NCI-H2081 treated with DMSO at 0.1 percent for 48 hours (cell line): ENCODE results near the gene IL5RA.

Experiments used
- DNase-seq: peaks from one replicate; lab custom pipeline; 2025; lab: John Stamatoyannopoulos, UW

IL5RA gene

DNA sequence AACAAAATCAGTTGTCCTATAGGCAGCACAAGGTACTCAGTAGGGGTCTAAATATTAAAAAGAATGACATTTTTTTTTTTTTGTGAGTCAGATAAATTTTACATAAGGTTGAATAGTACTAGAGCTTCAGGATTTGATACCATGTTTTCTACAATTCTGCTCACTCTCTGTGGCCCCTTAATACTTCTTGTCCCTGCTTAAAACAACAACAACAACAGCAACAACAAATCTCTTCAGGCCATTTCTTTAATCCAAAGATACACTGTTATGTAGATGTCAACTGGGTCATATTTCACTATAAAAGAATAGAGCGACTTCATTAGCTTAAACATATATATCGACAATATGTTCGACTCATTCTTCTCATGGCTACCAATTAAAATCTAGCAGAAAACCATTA, 3.0 kb downstream of the IL5RA start:
- no peak for DNase-seq

- DNase-seq: no peak
Observed at GRCh38 chr3:3105815-3106214, 4.4 kb downstream of the IL5RA start.

DNA sequence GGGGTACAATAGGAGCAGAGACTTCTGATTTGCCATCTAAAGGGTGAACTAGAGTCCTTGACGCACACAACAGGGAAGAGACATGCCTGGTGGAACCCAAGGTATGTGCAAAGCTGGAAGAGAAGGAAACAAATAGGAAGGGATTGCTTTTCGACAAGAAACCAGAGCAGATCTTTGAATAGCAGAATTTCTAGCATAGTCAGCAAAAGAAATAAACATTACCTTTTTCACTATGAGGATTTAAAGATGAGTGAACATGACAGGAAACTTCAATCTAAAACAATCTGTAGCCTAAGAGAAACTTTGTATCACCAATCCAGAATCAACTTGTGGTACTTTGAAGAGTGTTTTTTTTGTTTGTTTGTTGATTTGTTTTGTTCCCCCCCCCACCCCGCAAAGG, 4.9 kb downstream of the IL5RA start:
- no peak for DNase-seq

GRCh38 chr3:3102751-3103150, 7.4 kb downstream of the IL5RA start:
- no peak for DNase-seq

DNA sequence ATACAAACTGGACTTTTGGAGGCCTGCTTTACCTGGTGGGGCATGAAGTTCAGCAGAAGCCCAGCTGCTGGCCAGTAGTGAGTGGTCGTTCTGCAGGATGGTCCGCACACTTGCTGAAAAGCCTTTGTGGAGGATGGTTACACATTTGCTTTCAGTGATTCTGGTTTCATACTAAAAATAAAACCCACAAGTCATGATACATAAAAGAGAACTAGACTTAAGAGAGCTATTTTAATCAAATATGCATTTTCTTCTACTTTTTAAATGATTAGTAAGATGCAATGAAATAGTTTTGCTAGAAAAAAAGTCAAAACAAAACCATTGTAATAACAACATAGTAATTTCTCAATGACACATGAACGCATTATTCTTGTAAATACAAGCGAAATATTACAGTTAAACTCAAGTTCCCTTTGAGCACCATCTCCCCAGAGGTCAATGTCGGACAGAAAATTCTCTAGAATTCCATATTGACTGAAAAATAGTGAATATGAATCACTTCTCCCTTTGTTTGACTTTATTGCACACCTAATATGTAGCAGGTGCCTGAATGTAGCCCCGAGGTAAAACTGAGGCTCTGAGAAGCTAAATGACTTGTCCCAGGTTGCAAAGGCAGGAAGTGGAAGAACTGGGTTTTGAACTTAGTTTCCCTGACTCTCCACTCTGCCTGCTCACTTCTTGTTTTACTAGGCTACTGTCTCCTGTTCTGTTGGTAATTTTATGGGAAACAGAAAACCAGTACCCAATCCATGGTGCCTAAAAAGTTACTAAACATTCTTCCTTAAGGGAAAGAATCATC, 8.3 kb downstream of the IL5RA start:
- no peak for DNase-seq

DNA sequence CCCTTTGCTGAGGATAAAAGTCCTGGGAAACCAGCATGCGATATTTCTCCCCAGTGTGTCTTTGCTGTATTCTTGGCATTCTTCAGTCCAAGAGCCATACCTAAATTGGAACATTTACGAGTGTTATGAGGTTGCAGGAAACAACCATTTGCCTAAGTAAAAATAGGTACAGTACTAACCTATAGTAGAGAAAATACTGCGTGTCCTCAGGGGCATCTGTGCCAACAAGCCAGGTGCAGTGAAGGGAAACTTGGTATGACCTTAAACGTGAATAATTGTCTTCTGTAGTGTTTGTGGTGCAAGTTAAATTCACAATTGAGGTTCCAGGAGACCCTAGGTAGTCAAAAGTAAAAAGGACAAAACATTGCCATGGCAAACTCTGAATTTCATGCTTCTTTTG, 12.2 kb downstream of the IL5RA start:
- no peak for DNase-seq

- no peak for DNase-seq
Observed at GRCh38 chr3:3089017-3089416, 21.2 kb downstream of the IL5RA start.

DNA sequence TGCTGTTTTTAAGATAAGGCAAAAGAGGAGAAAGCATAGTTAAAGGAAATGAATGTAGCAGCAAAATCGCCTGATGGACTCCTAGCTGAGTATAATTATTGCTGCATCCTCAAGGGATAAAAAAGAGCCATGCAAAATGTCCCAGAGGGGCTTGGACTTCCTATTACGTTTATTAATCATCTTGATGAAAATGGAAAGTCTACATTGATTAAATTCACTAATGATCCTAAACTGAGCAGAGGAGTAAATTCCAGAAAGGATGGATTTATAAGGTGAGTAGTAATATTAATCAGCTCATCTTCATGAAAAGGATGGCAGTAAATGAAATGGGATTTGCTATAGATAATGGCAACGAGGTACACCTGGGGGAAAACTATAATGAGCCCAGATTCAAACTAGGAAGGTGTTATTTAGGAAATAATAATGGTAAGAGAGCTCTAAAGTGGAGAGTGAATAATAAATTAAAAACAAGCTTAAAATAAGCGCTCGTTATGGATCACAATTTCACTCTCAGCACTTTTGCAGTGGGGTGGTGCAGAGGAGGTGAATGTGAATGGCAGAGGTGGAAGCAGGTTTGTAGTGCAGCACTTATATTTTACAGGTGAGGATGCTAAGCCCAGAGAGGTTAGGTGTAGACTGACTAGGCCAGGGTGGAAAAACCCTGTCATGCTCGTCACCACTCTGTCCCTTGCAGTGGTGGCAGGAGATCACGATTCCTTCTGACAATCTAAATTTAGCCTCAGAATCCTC, 22.3 kb downstream of the IL5RA start:
- no peak for DNase-seq

DNA sequence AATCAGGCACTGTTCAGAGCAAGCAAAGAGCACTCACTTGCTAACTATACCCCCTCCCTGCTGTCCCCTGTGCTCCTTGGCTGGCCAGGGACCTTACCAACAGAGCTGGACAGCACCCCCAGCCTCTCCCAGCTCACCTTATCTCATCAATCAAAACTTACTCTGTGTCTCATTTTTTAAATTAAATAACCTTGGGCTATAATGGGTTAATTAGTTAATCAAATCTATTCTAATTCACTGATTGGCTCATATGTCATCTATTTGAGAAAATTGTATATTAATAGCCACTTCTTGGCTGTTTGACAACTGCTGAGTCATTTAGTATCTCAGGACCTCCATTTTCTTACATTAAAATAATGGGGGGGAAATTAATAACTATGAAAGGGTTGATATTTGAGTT, 22.9 kb downstream of the IL5RA start:
- DNase-seq: no peak

- DNase-seq: no peak
Observed at GRCh38 chr3:3086239-3086638, 23.9 kb downstream of the IL5RA start.

- no peak for DNase-seq
Observed at GRCh38 chr3:3085782-3086181, 24.4 kb downstream of the IL5RA start.

DNA sequence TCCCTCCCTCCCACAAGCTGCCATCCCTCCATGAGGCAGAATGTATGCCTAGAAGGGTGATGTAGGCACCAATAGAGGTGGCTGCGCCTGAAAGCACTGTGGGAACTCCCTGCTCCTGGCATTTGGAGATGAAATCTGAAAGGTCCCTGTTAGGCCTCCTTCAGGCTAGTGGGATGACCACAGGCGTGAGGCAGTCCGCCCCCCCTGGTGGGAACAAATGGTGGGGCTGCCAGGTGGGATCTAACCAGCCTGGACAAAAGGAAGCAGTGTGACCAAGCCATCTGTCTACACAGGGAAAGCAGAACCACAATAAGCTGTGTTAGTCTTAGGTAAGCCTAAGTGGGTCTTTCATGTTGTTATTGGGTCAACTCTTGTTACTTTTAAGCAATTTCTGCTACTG, 25.3 kb downstream of the IL5RA start:
- no peak for DNase-seq

DNA sequence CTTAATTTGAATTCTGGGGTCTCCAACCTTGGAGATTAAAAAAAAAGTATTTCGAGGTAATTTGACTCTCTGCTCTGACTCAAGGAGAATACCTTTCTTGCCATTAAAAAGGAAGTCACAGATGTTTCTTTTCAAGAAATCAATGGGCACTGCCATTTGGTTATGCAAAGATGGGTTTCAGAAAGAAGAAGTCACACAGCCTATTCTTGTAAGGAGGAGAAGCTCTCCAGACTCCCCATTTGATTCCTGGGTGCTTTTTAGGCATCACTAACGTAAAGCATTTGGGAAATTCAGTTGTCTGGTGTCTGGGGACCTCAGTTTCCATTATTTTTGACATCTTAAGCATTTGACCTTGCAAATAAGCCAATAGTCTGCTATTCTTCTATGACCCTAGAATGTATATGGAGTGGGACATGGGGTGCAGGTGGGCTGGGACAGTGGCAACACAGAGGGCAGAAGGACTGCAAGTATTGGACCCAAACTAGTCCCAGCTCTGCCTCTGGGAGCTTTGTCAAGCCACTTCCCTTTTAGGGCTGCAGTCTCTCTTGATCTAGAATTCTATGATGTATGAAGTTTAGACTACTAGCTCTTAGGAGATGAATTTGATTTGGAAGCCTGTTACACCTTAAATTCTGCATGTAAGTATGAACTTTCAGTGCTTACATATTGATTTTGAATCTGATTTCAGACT, 27.8 kb downstream of the IL5RA start:
- no peak for DNase-seq

GRCh38 chr3:3081381-3082233, 28.6 kb downstream of the IL5RA start:
- no peak for DNase-seq

- no peak for DNase-seq
Observed at GRCh38 chr3:3080309-3080708, 29.9 kb downstream of the IL5RA start.

DNA sequence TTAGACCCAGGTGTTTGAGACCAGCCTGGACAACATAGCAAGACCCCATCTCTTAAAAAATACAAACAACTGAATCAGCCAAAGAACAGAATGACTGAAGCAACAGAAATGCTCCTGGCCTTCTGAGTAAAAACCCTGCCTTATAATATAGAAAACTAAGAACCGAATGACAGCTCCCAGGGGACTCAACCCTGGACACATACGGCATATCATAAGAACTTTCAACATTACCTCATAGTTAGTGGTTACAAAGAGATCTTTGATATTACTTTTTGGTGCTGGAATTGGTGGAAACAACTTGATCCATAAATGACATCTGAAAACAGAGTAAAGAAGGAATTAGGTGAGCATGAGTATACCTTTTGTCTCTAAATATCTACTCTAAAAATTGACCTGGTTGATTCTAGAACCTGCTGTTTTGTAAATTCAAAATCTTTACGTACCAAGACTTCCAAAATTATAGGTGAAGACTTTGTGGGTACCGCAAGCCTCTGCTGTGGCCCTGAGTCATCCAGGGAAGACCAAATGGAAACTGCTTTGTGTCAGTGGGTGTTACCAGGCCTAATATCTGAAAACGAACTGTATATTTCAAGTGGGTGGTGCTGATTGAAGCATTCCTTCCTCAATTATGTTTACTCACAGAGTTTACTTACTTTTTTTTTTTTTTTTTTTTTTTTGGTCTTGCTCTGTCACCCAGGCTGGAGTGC, 35.5 kb downstream of the IL5RA start:
- DNase-seq: no peak

DNA sequence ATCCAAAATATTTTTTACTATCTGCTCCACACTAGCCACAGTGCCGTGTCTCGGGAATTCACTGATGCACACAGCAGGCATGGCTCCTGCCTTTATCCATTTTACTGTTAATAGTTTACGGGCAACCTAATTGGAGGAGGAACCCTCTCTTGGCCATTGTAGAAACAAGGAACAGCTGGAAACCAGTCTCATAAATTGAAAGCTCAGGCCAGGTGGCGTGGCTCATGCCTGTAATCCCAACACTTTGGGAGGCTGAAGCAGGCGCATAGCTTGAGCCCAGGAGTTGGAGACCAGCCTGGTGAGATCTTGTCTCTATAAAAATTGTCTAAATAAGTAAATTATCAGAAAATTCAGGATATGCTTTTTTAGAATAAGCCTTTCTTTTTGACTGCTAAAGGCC, 39.0 kb downstream of the IL5RA start:
- no peak for DNase-seq

DNA sequence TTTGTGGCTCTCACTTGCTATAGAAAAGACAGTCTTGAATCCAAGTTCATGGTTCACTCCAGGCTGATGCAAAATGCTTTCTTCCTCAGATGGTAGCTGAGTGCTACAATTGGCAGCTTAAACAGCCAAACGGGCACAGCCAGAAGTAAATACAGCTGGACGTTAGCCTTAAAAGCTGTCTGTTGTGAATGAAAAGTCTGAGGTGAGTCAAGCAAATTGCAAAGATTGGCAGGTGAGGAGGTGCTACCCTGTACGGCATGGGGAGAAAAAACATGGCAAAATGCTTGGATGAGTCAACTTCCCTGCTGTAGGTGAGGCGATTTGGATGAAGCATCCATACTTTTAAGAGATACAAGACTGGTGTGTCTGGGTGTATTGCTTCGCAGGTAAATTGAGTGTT, 40.5 kb downstream of the IL5RA start:
- DNase-seq: no peak

- DNase-seq: no peak
Observed at GRCh38 chr3:3068358-3068881, 41.8 kb downstream of the IL5RA start.

DNA sequence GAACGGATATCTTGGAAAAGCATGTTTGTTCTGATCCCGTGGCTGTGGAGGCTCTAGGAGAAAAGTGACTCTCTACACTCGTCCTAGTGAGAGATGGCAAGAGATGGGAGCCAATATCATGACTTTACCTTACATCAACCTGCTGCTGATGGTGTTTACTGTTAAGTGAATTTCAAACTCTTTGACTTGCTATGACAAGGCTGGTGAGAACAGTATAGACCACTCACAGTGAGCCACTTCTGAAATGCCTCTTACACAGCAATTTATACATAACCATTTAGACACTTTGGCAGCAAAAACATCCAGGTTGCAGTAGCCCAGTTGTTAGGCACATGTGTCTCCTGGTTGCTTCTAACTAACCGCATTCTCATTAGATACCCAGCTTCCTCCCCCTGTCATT, 43.3 kb downstream of the IL5RA start:
- no peak for DNase-seq

DNA sequence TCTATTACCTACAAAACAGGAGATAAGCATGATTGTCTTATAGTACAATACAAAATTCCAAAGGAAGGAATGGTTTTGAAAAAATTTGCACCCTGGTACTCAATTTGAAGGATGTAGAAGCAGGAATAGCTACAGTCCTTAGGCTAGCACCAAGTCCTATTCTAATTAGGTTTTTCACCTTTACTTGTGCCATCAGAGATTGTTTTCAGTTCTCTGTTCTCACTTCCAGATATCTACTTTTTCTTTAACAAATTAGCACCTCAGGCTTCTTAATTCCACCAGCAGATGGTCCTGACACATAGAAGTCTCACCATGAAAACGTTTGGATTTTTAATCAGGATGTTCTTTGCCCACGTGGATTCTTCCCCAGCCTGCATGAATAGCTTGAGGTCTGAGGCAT, 43.8 kb downstream of the IL5RA start:
- no peak for DNase-seq
